NCI-H345 treated with DMSO at 0.1 percent for 48 hours (cell line): ENCODE measurements around the gene IL22.

Experiments used
- DNase-seq: peaks from one replicate; lab custom pipeline; 2025; ENCODE audit not compliant: unreplicated experiment; lab: John Stamatoyannopoulos, UW

Gene IL22, protein sequence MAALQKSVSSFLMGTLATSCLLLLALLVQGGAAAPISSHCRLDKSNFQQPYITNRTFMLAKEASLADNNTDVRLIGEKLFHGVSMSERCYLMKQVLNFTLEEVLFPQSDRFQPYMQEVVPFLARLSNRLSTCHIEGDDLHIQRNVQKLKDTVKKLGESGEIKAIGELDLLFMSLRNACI

DNA sequence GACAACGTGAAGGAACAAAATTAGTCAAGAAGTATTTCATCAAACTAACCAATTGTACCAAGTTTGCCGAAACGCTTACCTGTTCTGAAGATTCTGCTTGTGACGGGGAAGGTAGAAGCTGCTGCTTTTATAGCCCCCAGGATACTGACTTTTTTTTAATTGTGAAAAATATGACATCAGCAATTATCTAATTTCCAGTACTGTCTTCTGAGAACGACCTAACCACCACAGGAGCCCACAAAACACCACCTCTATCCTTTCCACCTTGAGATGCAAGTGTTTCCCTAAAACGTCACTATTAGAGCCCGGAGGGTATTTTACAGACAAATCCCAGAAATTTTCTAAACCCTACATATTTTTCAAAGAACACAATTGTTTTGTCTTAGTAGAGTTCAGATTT, at the start of gene IL22:
Gene IL22 (minus strand): TSS at position 101 of the 400 bp plus-strand sequence. CDS start 156 bp downstream, outside the sequence.
- no peak for DNase-seq

DNA sequence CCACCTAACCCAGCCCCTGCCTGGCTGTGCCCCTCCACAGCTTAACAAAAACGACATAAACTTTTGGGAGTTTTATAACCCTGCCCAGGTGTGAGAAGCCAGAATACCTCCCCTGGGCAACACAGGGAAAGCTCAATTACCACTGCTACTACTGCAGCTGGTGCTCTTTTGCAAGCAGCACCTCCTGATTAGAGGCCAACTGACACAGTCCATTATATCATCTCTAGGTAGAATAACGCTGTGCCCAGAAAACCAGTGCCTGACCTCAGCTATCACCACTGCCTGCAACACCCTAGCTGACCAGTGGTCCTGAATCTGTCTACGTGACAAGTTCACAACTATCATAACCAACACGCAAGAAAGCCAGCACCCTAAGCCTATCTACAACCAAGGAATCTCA, 44.5 kb upstream of the IL22 start:
- no peak for DNase-seq

DNA sequence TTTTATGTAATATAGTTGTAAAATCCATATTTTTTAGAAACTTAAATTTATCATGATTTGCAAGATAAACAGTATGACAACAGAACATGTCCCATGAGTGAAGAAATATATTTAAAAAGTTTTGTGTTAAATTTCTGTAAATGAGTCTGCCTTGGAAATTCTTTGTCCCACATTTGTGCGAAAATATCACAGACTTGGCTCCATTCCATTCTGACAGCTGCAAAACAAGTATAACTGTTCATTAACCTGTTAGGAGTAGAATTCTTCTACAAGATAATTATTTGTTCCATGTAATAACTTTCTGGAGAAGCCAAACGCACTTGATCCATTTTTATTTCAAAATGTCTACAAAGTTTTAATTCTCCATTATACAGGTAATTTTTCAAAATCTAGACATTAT, 40.8 kb upstream of the IL22 start:
- DNase-seq = no peak

DNA sequence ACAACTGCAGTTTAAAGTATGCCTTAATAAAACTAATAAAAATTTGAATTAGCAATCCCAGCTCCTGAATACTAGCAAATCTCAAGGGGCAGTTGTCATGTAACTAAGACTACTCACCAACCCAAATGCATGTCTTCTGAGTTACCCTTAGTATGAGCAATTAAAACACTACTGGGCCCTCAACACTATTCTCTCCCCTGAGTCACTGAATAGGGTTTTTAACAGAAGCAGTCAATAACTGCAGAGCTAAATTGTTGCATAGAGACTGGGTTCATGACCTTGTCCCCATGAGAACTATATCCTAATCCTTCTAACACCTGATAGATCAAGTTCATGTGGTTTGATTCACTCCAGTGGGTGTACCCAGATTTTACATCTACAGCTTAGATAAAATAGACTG, 39.9 kb upstream of the IL22 start:
- DNase-seq = no peak

DNA sequence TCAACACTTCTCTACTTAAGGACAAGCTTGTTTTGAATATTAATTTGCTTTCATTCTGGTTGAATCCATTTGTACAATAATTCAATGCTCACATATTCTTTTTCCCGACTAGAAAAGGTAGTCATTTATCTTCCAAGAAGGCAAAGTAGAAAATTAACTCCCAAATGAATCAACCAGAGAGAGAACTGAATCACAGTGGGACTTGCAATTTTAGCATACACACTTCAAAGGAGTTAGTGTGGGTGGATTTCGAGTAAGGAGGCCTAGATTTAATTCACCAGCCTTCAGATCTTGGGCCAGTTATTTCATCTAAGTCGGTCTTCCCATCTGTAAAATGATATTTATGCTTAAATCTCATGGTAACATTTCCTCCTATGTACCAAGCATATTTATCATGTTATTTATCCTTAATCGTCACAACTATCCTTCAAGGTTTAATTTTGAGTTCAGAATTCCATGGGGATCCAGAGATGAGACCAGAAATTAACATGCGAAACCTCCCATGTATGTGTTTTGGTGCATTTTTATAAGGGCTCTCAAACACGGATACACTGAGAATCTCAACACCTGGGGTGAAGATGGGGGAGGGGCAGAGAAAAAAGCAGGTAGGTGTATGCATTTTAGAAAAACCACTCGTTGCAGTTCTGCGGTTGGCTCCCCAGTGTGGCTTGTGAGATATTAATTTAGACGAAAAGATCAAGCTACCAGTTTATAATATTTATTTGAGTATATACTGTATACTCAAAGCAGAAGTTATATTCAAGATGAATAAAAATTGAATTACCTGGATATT, 38.9 kb upstream of the IL22 start:
- no peak for DNase-seq

DNA sequence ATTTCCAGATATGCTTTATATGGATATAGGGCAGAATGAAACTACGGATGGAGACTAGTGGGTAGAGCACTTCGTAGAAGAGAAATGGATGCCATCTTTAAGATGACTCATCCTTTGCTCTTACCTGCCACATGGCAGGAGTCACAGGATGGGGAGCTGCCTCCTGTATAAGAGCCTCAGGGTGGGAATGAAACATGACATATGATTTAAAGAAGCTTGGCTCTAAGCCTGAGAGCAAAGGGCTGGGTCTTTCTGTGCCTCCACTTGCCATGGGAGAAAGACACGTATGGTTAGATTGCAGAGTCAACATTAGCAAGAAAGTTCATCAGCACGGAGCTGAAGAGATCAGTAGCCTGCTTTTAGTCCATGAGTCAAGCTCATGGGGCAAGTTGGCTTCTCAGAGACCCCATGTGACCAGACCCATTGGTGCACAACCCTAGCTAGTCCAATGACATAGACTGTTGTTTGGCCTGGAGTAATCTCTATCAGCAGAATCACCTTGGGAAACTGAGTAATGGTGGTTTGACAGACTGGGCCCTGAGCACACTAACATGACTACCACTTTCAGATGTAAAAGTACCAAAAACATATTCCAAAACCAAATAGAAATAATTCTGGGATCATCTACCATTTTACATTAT, 38.1 kb upstream of the IL22 start:
- no peak for DNase-seq

DNA sequence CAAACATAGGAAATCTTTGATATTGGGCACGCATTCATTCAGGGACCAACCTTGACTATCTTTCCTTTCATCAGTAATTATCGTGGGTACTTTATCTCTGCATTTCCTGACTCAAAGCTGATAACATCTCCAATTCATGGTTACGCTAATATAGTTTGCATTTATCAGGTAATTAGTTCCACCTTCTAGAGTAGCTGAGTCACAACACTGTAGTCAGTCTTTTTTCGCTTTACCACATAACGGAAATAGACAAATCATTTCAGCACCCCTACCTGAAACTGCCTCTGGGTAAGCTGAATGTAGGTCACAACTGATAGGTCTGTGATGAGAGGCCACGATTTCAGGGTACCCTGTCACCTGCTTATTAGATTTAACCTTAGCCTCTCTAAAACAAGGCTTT, 36.7 kb upstream of the IL22 start:
- DNase-seq = no peak

DNA sequence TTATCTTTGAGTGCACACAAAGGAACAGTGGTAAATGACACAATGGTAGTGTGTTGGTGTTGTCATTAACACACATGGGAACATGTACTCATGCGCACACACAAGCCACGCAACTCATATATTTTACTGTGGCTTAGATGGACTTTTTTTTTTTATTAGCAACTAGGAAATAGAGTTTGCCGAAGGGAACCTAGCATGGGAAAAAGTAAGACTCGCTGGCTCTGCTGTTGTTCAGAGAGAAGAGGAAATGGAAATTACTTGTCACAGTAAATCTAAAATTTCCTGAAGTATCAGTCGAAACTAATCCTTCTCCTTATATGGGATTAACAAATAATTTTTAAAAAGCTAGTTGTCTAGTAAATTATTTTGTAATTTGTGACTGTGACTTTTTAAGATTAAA, 33.7 kb upstream of the IL22 start:
- DNase-seq = no peak

DNA sequence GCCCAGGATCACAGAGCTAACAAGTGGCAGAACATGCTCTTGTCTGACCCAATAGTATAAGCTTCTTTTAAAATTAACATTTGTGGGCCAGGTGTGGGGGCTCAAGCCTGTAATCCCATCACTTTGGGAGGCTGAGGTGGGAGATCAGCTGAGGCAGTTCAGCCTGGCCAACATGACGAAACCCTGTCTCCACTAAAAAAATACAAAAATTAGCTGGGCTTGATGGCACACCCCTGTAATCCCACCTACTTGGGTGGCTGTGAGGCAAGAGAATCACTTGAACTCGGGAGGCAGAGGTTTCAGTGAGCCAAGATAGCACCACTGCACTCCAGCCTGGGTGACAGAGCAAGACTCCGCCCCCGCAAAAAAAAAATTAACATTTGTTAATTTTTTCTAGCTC, 33.0 kb upstream of the IL22 start:
- DNase-seq = no peak

DNA sequence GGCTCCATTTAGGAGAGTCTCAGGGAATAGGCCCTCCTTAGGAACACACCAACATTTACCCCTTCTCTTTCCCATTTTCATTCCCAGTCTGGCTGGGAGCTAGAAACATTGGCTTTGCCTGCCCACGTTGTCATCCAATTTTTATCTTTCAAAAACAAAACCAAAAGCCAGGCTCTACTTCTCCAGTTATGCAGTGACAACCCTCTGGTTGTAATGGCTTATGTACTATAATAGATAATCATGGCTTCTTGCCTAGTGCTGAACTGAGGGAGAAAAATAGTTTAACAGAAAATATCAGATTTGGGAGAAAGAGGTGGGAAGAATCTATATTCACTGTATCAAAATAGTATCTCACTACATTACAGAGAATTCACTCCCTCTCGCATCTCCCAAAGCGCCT, 32.1 kb upstream of the IL22 start:
- DNase-seq = no peak

DNA sequence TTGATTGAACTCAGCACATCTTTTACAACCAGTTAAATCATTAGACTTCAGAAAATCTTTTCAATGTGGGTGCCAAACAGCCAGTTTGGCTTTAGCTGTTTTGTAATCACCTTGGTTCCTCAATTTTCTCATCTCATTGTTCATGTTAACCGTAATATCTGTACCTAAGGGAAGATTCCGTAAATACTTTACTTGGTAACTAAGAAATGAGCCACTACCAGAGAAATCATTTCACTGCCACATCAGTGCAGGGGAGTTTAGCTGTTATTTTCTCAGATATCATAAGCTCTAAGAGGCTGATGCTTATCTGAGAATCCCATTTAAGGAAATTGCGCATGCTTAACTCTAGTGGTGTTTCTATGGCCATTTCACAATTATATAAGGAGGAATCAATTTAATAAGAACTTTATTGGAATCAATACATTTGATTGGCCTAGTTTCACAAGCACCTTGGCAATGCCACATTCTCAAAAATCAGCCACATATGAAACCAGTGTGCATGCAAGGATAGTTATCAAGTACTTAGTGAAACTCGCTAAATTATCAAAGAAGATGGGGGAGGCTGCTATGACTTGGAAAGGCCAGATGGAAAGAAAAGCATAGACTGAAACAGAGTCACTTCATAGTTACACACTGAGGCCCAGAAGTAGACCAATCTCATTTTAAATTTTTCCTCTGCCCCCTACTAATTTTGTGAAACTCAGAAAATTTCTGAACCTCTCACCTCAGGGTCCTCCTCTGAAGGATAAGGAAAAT, 28.1 kb upstream of the IL22 start:
- DNase-seq = no peak

DNA sequence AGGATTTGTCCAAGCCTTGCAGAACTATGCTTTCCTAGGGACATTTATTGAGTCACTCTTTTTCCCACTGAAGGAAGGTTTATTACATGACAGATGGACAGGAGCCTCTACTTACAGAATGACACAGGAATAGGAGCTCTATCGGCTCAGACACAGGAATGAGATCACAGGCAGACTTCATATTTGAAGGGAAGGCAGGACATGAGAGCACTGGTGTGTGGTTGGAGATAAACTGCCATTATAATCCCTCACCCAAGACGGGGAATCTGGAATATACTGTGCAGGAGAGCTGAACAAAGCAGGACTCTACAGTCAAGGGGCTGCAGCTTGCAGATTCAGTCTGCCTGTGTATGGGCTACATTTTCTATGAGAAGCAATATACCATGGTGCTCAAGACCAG, 26.8 kb upstream of the IL22 start:
- DNase-seq = no peak

DNA sequence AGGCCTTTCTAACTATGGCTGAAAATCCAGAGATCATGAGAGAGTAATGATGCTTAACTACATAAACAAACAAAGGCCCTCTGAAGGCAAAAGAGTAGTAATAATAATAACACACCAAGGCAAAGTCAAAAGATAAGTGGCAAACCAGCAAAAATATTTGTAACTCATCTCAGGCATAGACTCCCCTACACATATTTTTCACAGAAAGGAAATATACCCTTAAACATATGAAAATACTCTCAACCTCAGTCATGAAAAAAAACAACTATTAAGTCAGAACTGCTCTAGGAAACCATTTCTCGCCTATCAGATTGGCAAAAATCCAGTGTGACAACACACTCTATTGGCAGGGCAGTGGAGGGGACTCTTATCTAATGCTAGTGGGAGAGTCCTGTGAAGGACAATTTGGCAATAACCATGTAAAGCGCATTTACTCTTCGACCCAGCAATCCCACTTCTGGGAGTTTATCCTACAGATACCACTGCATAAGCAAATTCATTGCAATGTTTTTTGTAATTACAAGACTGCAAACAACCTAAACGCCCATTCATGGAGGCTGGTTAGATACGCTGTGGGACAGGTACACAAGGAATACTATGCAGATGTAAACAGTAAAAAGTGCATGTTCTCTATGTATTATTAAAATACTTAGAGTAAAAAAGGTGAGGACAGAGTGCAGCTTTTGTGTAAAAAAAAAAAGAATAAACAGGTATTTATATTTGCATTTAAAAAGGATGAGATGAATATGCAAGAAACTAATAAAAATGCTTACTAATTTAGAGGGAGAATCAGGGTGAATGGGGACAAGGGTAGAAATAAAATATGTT, 26.0 kb upstream of the IL22 start:
- no peak for DNase-seq

DNA sequence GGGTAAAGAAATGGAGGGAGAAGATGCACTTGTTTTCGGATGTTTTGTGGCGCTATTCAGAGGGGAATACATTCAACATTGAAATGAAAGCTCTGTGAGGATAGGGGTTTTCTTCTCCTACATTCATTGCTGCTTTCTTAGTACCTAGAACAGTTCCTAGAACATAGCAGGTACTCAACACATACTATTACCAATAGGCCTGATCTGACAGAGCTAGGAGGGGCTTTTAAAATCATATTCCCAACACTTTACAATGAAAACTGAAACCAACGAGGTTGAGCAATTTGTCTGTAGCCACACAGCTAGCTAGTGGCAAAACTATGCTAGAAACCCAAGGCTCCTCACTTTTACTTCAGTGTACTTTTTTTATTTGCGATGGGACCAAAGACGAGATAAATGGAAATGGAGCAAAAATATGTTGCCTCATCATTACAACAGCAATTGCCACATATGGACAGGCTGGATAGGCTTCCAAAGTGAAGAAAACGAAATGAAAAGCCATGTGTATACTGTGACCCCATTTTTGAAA, 23.1 kb upstream of the IL22 start:
- no peak for DNase-seq

DNA sequence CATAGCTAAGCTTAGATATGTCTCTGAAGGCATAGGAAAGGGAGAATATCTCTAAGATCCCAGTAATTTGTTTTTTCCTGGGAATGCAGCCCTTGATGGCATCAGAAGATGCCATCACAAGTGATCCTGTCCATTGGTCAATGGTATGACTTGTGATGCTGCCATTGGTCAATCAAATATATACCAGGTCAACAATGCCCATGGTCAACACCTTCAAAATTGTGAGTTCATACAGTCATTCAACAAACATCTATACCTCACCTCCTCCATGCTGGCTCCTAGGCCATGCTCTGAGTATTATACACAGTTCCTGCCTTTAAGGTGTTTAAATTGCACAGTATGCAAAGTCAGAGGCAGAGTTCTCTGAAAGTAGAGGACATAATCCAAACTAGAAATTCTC, 19.3 kb upstream of the IL22 start:
- no peak for DNase-seq

DNA sequence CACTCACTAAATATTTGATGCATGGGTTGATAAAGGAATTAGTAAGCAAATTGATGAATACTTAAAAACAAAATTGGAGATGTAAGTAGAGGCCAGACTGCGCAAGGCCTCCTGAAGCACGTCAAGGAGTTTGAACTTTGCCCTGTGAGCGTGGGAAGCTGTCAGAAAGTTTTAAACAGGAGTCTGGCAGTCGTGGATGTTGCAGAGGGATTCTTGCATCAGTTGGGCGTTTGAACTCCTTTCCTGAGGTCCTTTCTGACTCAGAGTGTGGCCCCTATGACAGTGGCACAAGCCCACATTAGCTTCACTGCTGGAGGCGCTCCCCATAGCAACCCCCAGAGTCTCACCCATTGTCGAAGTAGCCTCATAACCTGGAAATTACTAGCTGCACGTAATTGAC, 17.9 kb upstream of the IL22 start:
- no peak for DNase-seq

DNA sequence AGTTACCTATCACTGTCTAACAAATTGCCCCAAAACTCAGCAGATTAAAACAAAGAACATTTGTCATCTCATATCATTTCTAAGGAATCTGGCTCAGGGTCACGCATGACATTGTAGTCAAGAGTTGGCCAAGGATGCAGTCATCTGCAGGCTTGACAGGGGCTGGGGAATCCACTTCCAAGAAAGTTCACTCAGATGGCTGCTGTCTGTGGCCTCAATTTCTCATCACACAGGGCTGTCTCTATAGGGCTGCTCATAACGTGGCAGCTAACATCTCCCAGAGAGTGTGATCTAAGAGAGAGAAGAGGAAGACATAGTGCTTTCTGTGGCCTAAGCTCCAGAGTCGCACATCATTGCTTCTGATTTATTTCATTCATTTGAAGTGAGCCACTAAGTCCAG, 17.0 kb upstream of the IL22 start:
- DNase-seq = no peak

DNA sequence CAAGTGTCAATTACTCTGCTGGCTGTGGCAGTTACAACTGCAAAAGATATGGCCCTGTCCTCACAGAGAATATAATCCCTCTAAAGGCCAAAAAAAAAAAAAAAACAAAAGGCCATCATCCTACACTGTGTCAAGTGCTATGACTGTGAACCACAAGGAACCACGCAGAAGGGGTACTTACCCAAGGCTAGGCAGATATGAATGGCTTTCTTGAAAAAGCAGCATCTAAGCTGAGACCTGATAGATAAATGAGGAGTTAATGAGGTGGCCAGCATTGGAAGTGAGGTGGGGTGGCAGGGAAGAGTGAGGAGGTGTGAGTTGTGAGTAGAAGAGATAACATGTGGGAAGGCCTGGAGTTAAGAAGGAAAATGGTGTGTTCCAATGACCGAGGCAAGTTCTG, 16.4 kb upstream of the IL22 start:
- no peak for DNase-seq

DNA sequence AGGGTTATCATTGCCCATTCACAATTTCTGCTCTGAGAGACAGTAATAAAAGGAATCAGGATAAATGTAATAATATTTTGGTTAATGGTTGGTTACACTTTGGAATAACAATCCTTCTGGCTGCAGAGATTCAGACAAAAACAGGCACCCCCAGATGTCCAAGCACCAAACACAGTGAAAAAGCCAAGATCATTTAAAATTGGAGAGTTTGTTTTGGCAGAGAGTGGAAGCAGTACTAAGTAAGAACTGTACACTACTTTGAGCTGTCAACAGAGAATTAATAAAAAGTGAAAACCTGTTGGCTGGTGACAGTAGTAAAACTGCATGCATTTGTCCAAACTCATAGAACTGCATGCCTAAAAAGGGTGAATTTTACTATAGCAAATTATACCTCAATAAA, 15.6 kb upstream of the IL22 start:
- DNase-seq = no peak

DNA sequence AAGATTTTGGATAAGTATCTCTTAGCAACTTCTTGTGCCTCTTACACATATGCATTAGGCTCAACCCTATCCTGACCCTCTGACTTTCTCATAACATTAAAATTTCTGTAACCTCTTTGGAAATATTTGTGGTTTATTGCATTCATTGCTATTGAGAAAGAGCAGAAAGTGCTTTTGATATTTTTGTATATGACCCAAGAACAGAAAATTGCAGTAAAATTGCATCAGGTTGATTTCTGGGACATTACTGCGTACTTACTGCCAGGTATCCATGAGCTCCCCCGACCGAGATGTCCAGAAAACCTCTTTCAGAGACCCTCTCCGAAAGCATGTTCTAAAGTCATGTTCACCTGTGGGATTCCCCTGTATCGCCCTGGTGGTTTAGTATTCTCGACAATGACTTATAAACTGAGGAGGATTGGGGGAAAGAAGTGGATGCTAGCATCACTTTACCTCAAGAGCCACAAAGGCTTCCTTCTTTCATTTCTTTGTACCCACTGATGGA, 14.5 kb upstream of the IL22 start:
- no peak for DNase-seq
